H1 (cell line): ENCODE measurements around the gene NEDD4L. TPM values are rescaled to one million over a fixed set of nuclear protein-coding genes. Genes with fewer than 3 reads are reported as not detected.

Experiments
- CTCF ChIP-seq, 3 experiments: IDR thresholded peaks; 1 replicate in 2 of 3; 2 replicates in 1 of 3; pipeline versions ENCODE4 v1.5.1 to v1.6.1; 2011; ENCODE audit warnings: low read length in 3 of 3, mild to moderate bottlenecking in 3 of 3, inconsistent platforms in 2 of 3, low read depth in 1 of 3, moderate library complexity in 1 of 3; ENCODE audit not compliant: insufficient read depth in 1 of 3; ENCODE audit errors: control extremely low read depth in 1 of 3
- EP300 ChIP-seq, 2 experiments: IDR thresholded peaks; 1 replicate in 1 of 2; 2 replicates in 1 of 2; pipeline ENCODE4 v1.6.1; 2011 to 2012; ENCODE audit warnings: low read depth in 2 of 2, low read length in 2 of 2, mild to moderate bottlenecking in 2 of 2, borderline replicate concordance in 1 of 2, inconsistent platforms in 1 of 2, moderate library complexity in 1 of 2
- PHF8 ChIP-seq: fragments of 200-600 bp; sonication (generic); conservative IDR thresholded peaks from 2 replicates; pipeline ENCODE4 v1.7.1; 2012; ENCODE audit warnings: low read depth, mild to moderate bottlenecking, inconsistent platforms, low read length, moderate library complexity
- RBBP5 ChIP-seq: IDR thresholded peaks from 2 replicates; pipeline ENCODE4 v1.7.1; 2012; ENCODE audit warnings: low read depth, mild to moderate bottlenecking, inconsistent platforms, low read length, moderate library complexity, borderline replicate concordance
- SIRT6 ChIP-seq: IDR thresholded peaks from one replicate; pipeline ENCODE4 v1.7.1; 2012; ENCODE audit warnings: low read length, inconsistent platforms
- TEAD4 ChIP-seq: IDR thresholded peaks from 2 replicates; pipeline ENCODE4 v1.6.1; 2012; ENCODE audit warnings: low read depth, low read length, inconsistent platforms, mixed read lengths
- polyA plus RNA-seq, 7 experiments: library from polyadenylated mRNA; depleted of rRNA in 3 of 7; stranded (reverse) in 5 of 7; unstranded in 2 of 7; fragments of >200 nt in 5 of 7; fragments of 200-250 nt in 2 of 7; gene quantifications; 1 replicate in 5 of 7; 2 replicates in 1 of 7; 4 replicates in 1 of 7; pipeline versions ENCODE4 v1.2.1 to v1.2.3, GENCODE V29; 2011 to 2013; ENCODE audit warnings: missing spikeins in 2 of 7, mixed read lengths in 2 of 7
- total RNA-seq: library from RNA; stranded (reverse); fragmentation: NEBNext Ultra II Directional; extraction: Animal tissue kit (Norgen Biotek cat#: 25700); gene quantifications from 2 replicates; pipeline ENCODE4 v1.2.1, GENCODE V29; 2021

The NEDD4L gene
- total and polyA plus RNA-seq, 2 of the 8 experiments (the other 6 are each of a cell fraction or from before 2014, with no cell fraction given), result 37.3 to 69.8 TPM

GRCh38 chr18:58175786-58176176 lies 131.8 kb downstream of the NEDD4L start (continued):
- TF ChIP-seq CTCF (IDR thresholded peaks at IDR 0.05; ENCODE audit: control extremely low read depth in 1 of 3, insufficient read depth in 1 of 3, low read depth in 1 of 3, low read length in 3 of 3) (no peak), SIRT6 (no peak), PHF8 (no peak), TEAD4 (no peak), RBBP5 (no peak), EP300 (IDR thresholded peaks at IDR 0.05; ENCODE audit: borderline replicate concordance in 1 of 2, low read depth in 2 of 2, low read length in 2 of 2) (no peak)
